LNCaP clone FGC (cell line): ENCODE results near the gene PNCK.

ENCODE experiments used
- DNase-seq: peaks from one replicate; pipeline ENCODE4 v3.0.0-alpha.2; 2011; ENCODE audit warnings: low read depth
- H3K4me3 ChIP-seq: 2 replicates; pipeline ENCODE4 v1.5.1; 2011; ENCODE audit warnings: mild to moderate bottlenecking, low read depth, low read length, control low read depth
- TF ChIP-seq, protein P1 (sequence below): IDR thresholded peaks from 2 replicates; pipeline ENCODE4 v1.5.1; 2012; ENCODE audit warnings: mild to moderate bottlenecking; ENCODE audit not compliant: control insufficient read depth, insufficient read depth; ENCODE audit errors: extremely low read depth

Gene PNCK

DNA sequence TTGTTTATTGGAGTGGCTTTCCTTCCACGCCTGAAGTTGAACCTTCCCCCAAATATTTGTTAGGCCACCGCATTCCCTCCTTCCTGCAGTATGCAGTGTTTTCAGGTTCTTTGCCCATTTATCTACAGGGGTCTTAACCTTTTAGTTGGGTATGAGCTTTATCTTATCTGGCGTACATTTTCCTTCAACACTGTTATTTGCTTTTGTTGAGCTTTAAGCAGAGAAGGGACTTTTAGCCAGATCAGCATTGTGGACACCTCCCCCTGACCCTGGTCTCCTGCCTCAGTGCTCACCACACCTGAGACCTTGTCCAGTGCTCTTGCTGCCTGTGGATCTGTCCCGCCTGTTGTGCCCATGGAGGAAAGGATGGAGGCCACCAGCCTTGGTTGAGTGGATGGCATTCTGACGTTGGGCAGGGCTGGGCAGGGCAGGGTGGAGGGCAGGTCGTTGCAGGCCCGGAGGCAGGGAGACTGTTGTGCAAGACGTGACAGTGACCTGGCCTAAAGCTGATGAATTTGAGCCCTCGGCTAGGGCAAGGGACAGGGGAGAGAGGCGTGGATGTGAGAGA, 27.6 kb downstream of the PNCK start:
- no peak for DNase-seq
- no peak overlapping the region for H3K4me3 ChIP-seq
- TF ChIP-seq, protein P1, sequence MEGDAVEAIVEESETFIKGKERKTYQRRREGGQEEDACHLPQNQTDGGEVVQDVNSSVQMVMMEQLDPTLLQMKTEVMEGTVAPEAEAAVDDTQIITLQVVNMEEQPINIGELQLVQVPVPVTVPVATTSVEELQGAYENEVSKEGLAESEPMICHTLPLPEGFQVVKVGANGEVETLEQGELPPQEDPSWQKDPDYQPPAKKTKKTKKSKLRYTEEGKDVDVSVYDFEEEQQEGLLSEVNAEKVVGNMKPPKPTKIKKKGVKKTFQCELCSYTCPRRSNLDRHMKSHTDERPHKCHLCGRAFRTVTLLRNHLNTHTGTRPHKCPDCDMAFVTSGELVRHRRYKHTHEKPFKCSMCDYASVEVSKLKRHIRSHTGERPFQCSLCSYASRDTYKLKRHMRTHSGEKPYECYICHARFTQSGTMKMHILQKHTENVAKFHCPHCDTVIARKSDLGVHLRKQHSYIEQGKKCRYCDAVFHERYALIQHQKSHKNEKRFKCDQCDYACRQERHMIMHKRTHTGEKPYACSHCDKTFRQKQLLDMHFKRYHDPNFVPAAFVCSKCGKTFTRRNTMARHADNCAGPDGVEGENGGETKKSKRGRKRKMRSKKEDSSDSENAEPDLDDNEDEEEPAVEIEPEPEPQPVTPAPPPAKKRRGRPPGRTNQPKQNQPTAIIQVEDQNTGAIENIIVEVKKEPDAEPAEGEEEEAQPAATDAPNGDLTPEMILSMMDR, result no peak

DNA sequence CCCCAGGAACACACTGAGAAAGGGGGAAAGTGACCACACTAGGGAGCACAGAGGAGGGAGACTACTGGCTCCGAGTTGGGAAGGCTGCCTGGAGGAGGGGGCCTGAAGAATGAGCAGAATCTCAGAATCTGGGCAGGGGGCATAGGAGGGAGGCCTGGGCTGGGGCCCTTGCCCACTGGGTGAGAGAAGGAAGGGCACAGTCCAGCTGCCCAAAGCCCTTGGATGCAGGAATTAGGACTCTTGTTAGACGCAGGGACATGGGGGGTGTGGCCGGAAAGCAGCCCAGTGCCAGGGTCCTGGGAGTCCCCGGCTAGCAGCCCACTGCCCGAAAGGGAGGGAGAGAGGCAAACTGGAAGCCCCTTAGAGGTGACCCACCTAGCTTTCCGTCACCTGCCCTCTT, 28.5 kb downstream of the PNCK start:
- no peak for DNase-seq
- no peak overlapping the region for H3K4me3 ChIP-seq
- TF ChIP-seq, protein P1, result no peak

DNA sequence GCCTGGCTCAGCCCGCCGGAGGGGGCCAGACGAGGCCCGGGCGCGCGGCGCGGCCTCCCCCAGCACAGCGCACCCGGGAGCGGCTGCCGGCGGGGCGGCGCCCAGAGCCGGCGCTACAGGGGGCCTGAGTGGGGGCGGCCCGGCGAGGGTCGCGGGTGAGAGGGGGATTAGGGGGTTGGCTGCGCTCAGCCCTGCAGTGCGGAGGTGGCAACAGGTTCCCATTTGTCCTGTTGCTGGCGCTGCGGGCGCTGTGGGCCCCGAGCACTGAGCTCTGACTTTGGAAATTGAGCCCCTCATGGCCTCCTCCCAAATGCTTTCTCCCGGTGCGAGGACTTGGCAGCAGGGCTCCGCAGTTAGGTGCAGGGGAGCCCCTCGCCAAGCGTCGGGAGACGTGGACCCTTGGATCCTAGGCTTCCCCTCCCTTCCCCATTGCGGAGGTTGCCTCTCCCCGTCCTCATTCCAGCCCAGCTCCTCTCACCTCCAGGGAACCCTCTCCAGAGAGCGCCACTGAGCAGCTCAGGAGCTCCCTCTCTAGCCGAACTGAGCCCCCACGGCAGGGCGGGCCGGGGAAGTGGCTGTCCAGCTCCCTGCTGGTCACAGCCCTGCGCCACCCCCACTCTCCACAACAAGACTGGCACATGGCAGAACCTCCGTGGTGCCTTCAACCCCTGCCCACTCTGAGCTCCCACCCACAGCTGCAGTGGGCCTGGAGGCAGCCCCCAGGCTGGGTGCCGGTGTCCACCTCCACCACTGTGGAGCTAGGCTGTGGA, 29.1 kb downstream of the PNCK start:
- DNase-seq, result no peak
- TF ChIP-seq, protein P1, result no peak
- no peak overlapping the region for H3K4me3 ChIP-seq

DNA sequence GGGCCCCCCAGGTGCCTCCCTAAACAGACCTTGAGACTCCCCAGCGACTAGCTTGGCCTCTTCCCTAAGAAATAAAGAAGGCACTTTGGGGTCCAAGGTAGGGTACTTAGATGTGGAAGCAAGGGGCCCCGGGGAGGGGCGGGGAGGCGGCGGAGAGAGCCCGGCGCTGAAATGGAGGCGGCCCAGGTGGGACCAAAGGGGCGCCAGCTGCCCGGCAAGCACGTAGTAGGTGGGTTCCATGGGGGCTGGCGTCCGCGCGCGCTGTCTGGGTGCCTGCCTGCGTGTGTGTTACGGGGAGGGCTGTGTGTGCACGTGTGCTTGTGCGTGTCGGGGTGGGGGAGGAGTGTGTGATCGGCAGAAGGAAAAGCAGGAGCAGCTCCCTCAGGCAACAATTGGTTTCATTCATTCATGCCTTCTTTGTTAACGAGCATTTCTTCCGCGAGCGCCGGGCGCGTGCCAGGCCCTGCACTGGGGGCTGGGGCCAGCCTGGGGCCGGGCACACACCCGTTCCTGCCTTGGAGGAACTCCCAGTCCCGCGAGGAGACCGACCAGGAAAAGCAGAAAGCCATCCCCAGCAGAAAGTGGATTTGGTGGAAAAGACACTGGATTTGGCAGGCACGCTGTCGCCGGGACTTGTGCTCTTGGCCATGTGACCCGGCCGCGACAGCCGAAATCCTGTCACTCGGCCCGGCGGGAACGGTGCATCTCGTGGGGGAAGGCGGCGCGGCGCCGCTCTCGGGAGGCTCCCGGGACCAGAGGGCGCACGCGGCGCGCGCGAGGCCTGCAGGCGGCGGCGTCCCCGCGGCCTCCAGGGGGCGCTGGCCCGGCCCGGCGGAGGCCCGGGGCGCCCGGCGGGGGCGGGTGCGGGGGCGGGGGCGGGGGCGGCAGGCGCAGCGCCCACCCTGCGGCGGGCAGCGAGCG, 29.9 kb downstream of the PNCK start:
- peak overlapping the region; percentile 36 for H3K4me3 ChIP-seq
- no peak for DNase-seq
- TF ChIP-seq, protein P1, result peak; percentile 59

DNA sequence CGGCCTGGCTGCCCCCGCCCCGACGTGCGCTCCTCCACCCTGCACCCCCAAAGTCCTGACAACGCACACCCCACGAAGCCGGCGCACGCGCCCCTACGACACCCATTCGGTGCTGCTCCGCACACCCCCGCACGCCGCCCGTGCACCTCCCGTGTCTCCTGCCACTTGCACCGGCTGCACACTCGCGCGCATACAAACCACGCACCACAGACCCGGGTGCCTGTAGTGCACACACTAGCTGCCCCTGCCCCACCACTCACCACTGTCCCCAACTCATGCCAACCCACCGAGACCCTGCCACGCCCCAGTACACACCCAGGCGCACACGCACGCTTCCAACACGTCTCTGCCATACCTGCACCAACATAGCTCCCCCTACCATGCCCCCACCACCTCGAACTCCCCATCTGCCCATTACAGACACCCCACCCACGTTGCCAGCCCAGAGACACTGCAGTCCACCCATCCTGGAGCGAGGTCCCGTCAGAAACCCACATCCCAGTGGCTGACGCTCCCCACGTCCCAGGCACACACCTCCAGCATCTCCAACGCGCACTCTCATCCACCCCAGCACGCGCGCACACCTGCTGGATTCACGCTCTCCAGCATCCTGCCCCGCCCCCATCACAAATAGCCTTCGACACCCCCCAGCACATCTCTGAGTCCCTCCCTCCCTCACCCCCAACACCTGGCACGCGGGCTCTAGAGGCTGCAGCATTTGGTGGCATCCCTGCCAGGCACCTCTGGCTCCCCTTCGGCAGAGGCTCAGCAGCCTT, 30.8 kb downstream of the PNCK start:
- TF ChIP-seq, protein P1, result no peak
- DNase-seq, result no peak
- peak overlapping the region; percentile 7; the same call in 1 of the 2 replicates for H3K4me3 ChIP-seq

DNA sequence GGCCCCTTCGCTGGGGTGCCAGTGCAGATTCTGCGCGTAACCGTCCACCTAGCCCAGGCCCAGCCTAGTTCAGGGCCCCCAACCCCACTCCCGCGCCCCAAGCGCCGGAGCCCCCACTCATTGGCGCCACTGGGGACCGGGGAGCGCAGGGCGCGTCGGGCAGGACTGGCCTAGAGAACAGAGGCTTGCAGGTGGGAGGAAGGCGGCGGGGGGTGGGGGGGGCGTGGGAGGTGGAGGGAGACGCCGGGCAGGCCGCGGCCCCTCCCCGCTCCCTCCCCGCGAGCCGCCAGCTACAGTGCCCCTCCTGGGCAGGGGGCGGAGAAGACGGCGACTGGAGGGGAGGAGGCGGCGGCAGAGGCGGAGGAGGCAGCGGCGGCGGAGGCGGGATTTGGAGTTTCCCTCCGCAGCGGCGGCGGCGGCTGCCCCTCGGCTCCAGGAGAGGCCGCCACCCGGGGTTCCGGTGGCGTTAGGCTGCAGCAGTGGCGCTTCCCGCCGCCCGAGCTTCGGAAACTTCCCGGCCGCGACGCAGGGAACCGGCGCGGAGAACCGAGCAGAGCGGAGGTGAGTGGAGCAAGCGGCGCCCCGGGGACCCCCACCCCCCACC, 31.5 kb downstream of the PNCK start:
- TF ChIP-seq, protein P1, result no peak
- no peak overlapping the region for H3K4me3 ChIP-seq
- no peak for DNase-seq
